Central memory CD8-positive, alpha-beta T cell (primary cell): Measurements from ENCODE around the gene GULP1.

Source experiments
- ATAC-seq: fragments of 150-1000 bp; cut with Tn5 transposase; replicated peaks from 2 replicates; pipeline ENCODE4 v1.10.0; 2022; ENCODE audit warnings: mild to moderate bottlenecking, moderate FRiP score, moderate number of reproducible peaks; ENCODE audit not compliant: poor library complexity, severe bottlenecking; ENCODE audit errors: extremely low read depth
- DNase-seq, 2 donors: peaks; one replicate each; pipeline ENCODE4 v3.0.0; 2021; ENCODE audit warnings: low spot score in 2 of 2
- H3K27ac Mint-ChIP-seq: one replicate; pipeline ENCODE4 v1.8.0; 2022; ENCODE audit warnings: low read depth, mild to moderate bottlenecking, moderate library complexity, mixed read lengths
- H3K27me3 Mint-ChIP-seq: one replicate; pipeline ENCODE4 v1.8.0; 2022; ENCODE audit warnings: mixed read lengths
- H3K36me3 Mint-ChIP-seq: one replicate; pipeline ENCODE4 v1.8.0; 2022; ENCODE audit warnings: mild to moderate bottlenecking, moderate library complexity, mixed read lengths; ENCODE audit not compliant: insufficient read depth
- H3K4me1 Mint-ChIP-seq: one replicate; pipeline ENCODE4 v1.8.0; 2022; ENCODE audit warnings: mixed read lengths
- H3K4me3 Mint-ChIP-seq: one replicate; pipeline ENCODE4 v1.8.0; 2022; ENCODE audit warnings: mild to moderate bottlenecking, moderate library complexity, mixed read lengths
- H3K9me3 Mint-ChIP-seq: one replicate; pipeline ENCODE4 v1.8.0; 2022; ENCODE audit warnings: mixed read lengths

Gene GULP1

DNA sequence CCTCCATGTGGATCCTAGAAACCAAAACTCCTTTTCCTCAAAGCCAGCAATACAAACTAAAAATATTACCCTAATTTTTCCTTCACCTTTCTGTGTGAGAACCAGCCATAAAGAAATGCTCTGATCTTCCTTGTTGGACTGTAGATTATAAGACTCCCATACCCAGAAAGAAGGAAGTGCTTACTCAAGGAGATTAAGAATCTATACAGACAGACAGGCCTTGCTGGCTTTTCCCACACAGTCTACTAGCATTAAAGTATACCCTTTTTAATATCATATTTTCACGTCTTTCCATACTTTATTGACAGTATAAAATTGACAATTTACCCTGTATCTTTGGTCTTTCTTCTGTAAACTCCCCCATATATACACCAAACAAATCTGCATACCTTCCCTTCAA lies 139.0 kb downstream of the GULP1 start:
- ATAC-seq: no peak
- H3K4me3 Mint-ChIP-seq: no peak overlapping the region
- H3K27me3 Mint-ChIP-seq: no peaks in the 10 kb centered on the region
- DNase-seq: no peak
- H3K9me3 Mint-ChIP-seq: peaks cover 6% of the 10 kb centered on the region
- H3K4me1 Mint-ChIP-seq: no peaks in the 10 kb centered on the region
- H3K36me3 Mint-ChIP-seq: no peaks in the 10 kb centered on the region
- H3K27ac Mint-ChIP-seq: no peak overlapping the region

DNA sequence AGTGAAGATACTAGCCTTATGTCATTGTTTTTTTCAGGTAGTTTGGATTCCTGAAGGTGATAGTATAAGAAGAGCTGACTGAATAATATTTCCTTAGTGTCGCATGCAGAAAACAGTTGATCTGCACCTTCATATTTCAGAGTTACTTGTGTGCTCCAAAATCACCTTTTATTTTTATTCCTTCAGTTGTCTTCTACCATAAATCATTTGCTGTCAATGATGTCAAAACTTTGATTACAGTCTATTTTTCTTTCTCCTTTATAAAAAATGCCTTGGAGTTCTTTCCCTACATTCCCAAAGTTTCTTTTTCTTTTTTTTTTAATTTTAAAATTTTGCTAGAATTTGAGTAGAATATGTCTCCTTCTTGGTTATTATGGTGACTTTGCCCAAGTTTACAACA lies 142.3 kb downstream of the GULP1 start:
- no peak for ATAC-seq
- Mint-ChIP-seq H3K36me3 (no peaks in the 10 kb centered on the region), H3K9me3 (peaks cover 8% of the 10 kb centered on the region), H3K27ac (no peak overlapping the region), H3K4me3 (no peak overlapping the region), H3K27me3 (no peaks in the 10 kb centered on the region), H3K4me1 (no peaks in the 10 kb centered on the region)
- DNase-seq: no peak

DNA sequence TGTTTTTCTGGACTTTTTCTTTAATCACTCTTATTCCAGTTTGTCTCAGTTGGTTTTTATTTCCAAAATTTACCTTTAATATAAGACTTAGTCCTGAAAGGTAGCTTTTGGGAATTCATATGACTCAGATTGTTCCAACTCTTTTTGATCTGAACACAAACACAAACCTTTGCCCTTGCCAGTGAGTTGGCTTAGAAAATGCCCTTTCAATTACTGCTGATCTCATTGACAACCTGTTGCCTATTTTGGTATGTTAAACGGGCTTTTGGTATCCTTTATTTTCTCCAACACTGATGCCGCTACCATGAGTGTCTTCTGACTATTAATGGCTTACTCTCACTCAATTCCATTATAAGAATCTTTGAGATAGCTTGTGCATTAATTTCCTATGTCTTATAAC lies 143.4 kb downstream of the GULP1 start:
- Mint-ChIP-seq H3K4me3 (no peak overlapping the region), H3K9me3 (peaks cover 14% of the 10 kb centered on the region), H3K36me3 (no peaks in the 10 kb centered on the region), H3K27me3 (no peaks in the 10 kb centered on the region), H3K4me1 (no peaks in the 10 kb centered on the region), H3K27ac (no peak overlapping the region)
- DNase-seq (no peak), ATAC-seq (no peak)

DNA sequence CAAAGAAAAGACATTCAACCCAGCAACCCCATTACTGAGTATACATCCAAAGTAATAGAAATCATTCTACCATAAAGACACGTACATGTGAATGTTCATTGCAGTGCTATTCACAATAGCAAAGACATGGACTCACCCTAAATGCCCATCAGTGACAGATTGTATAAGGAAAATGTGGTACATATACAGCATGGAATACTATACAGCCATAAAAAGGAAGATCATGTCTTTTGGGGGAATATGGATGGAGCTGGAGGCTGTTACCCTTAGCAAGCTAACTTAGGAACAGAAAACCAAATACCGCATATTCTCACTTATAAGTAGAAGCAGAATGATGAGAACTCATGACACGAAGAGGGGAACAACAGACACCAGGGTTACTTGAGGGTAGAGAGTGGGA lies 145.9 kb downstream of the GULP1 start:
- no peaks in the 10 kb centered on the region for H3K27me3 Mint-ChIP-seq
- ATAC-seq: no peak
- H3K36me3 Mint-ChIP-seq: no peaks in the 10 kb centered on the region

DNA sequence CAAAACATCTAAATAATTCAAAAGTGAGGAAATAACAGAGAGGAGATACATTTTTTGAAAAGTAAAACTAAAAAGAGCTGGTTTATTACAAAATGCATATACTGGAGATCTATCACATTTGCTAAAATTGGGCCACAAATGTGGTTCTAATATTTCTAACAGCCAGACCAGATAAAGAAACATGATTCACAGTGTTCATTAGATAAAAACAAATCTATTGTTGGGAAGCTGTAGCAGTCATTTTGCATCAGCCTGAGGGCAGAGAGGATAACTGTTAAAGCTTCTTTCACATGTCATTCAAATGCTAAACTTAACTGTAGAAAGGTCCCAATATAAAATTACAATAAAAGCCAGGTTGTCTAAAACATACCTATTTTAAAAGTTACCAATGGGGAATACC lies 148.3 kb downstream of the GULP1 start:
- H3K9me3 Mint-ChIP-seq: peaks cover 14% of the 10 kb centered on the region

More for the DNA sequence above, 145.9 kb downstream of the GULP1 start:
- Mint-ChIP-seq H3K4me3 (no peak overlapping the region), H3K4me1 (no peaks in the 10 kb centered on the region), H3K27ac (no peak overlapping the region), H3K9me3 (peaks cover 14% of the 10 kb centered on the region)
- no peak for DNase-seq

DNA sequence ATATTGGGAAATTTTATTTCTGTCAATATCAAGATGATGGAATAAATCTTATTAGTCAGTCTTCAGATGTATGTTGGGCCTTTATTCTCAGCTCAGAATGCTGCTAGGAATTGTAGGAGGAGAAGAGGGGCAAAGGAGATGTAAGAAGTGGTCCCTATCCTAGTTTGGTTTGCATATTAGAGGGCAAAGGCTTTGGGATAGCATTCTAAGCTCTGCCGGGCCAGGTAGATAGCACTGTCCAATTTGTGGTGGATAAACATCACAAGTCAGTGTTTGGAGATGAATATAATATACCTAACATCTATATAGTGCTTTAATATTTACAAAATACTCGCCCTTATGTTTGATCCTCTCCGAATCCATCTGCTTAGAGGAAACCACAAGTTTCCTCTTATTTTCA lies 149.2 kb downstream of the GULP1 start:
- H3K4me1 Mint-ChIP-seq: no peaks in the 10 kb centered on the region
- H3K4me3 Mint-ChIP-seq: no peak overlapping the region
- no peaks in the 10 kb centered on the region for H3K27me3 Mint-ChIP-seq
- H3K9me3 Mint-ChIP-seq: peaks cover 14% of the 10 kb centered on the region
- DNase-seq (no peak), ATAC-seq (no peak)
- no peaks in the 10 kb centered on the region for H3K36me3 Mint-ChIP-seq
- no peak overlapping the region for H3K27ac Mint-ChIP-seq

More for the DNA sequence above, 148.3 kb downstream of the GULP1 start:
- no peaks in the 10 kb centered on the region for H3K4me1 Mint-ChIP-seq
- H3K36me3 Mint-ChIP-seq: no peaks in the 10 kb centered on the region
- ATAC-seq: no peak
- H3K4me3 Mint-ChIP-seq: no peak overlapping the region
- no peak for DNase-seq
- H3K27ac Mint-ChIP-seq: no peak overlapping the region
- H3K27me3 Mint-ChIP-seq: no peaks in the 10 kb centered on the region

DNA sequence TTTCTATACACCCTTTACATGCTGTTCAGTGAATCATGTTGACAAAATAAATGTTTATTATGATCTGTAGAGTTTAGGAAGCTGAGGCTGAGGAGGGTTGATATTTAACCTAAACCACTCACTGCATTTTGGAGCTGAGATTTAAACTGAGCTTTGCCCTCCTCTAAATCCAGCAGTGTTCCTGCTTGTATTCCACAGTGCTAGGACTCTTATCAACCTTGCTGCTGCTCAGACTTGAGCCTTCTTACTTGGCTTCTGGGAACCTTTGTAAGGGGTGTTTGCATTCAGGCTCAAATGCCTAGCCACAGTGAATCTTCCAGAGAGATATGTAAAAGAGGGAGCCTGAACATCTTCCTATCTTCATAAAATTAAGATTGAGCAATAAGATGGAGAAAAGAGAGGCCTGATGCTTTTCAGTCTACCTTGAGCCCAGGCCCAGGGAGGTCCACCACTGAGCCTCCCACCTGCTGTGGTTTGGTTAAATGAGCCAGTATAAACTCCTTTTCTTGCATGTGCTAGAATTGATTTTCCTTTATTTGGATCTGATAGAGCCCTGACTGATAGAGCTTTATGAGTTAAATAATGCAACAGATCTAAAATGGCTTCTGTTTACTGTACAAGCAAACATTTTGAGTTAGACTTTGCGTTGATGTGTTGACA lies 149.7 kb downstream of the GULP1 start:
- DNase-seq (no peak), ATAC-seq (no peak)
- Mint-ChIP-seq H3K36me3 (no peaks in the 10 kb centered on the region), H3K27me3 (no peaks in the 10 kb centered on the region), H3K9me3 (peaks cover 14% of the 10 kb centered on the region), H3K4me3 (no peak overlapping the region), H3K27ac (no peak overlapping the region), H3K4me1 (no peaks in the 10 kb centered on the region)

DNA sequence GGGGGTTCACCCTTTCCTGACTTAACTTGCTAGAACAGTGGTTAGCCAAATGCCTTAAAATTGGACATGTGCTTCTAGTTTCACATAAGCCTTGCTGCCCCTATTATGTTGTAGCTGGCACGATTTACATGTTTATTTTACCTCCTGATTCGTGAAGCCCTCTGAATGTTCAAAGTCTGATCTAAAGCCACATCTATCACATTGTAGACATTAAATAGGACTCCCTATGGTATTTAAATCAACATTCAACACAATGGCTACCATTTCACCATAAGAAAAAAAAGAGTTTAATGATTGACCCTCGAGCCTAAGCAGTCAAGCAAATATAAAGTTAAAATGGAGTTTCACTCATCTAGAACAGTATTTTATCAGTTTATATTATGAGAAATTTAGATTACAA lies 151.5 kb downstream of the GULP1 start:
- H3K27me3 Mint-ChIP-seq: no peaks in the 10 kb centered on the region
- DNase-seq: no peak
- ATAC-seq: no peak
- no peaks in the 10 kb centered on the region for H3K4me1 Mint-ChIP-seq
- H3K4me3 Mint-ChIP-seq: no peak overlapping the region
- no peaks in the 10 kb centered on the region for H3K36me3 Mint-ChIP-seq
- peaks cover 6% of the 10 kb centered on the region for H3K9me3 Mint-ChIP-seq
- no peak overlapping the region for H3K27ac Mint-ChIP-seq

DNA sequence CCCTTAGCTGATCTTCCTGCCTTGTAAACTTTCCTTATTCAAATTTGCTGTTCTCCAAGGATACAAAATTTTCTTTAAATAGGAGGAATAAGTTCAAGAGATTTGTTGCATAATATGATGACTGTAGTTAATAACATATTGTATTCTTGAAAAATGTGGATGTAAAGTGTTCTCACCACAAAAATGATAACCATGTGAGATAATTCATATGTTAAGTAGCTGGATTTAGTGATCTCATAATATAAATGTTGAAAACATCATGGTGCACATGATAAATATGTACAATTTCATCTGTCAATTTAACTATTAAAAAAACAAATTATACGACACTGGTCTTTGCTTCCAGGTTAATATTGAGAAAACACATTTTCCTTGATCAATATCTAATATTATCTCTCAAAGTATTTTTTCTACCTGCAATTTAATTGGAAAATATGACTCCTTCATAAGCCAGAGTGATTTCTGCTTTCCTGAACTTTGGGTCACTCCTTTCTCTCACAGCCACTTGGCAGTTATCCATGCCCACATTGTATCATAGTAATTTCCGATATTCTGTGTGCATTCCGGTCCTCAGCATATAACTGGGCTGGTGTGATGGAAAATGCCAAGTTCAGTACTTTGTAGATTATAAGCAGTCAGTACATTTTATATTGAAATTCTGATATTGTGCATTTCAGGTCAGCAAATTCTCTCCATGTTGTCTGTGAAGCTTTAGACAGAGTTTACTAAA lies 152.6 kb downstream of the GULP1 start:
- Mint-ChIP-seq H3K36me3 (no peaks in the 10 kb centered on the region), H3K4me1 (no peaks in the 10 kb centered on the region), H3K4me3 (no peak overlapping the region), H3K27ac (no peak overlapping the region), H3K9me3 (peaks cover 9% of the 10 kb centered on the region), H3K27me3 (no peaks in the 10 kb centered on the region)
- ATAC-seq (no peak), DNase-seq (no peak)

DNA sequence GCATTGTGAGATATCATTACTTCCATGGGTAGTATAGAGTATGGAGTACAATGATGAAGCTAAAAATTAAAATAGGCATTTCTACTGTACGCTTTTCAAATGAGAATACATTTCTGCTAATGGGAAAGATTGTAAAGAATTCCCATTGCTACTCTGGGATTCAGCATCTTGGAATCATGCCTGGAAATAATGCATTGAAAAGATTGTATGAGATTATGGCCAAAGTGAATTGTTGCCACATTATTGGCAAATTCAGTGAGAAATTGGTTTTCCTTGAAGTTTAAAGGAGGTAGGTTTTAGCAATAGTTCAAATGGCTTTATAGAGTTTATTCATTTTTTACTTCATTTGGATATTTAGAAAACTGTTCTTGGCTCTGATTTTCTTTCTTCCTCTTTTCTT lies 157.9 kb downstream of the GULP1 start:
- no peaks in the 10 kb centered on the region for H3K27me3 Mint-ChIP-seq
- DNase-seq (no peak), ATAC-seq (no peak)
- no peaks in the 10 kb centered on the region for H3K4me1 Mint-ChIP-seq
- peaks cover 6% of the 10 kb centered on the region for H3K9me3 Mint-ChIP-seq
- no peak overlapping the region for H3K4me3 Mint-ChIP-seq
- H3K36me3 Mint-ChIP-seq: no peaks in the 10 kb centered on the region
- no peak overlapping the region for H3K27ac Mint-ChIP-seq

DNA sequence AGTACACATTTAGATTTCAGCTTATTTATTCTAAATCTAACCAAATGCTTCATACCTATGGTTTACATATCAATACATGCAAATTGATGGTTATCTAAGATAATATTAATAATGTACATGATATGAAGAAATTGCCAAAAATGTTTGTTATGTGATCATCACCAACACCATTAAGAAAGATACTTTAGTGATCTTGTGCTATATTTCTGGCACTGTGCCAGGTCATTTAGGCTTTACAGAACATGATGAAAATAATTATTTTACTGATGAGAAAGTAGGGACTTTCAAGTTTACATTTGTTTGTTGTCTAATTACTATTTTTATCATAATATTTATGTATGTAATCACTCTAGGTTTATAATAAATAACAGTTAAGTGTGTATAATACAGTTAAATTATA lies 158.3 kb downstream of the GULP1 start:
- Mint-ChIP-seq H3K9me3 (peaks cover 6% of the 10 kb centered on the region), H3K27ac (no peak overlapping the region), H3K4me3 (no peak overlapping the region), H3K27me3 (no peaks in the 10 kb centered on the region), H3K36me3 (no peaks in the 10 kb centered on the region), H3K4me1 (no peaks in the 10 kb centered on the region)
- no peak for DNase-seq
- no peak for ATAC-seq

DNA sequence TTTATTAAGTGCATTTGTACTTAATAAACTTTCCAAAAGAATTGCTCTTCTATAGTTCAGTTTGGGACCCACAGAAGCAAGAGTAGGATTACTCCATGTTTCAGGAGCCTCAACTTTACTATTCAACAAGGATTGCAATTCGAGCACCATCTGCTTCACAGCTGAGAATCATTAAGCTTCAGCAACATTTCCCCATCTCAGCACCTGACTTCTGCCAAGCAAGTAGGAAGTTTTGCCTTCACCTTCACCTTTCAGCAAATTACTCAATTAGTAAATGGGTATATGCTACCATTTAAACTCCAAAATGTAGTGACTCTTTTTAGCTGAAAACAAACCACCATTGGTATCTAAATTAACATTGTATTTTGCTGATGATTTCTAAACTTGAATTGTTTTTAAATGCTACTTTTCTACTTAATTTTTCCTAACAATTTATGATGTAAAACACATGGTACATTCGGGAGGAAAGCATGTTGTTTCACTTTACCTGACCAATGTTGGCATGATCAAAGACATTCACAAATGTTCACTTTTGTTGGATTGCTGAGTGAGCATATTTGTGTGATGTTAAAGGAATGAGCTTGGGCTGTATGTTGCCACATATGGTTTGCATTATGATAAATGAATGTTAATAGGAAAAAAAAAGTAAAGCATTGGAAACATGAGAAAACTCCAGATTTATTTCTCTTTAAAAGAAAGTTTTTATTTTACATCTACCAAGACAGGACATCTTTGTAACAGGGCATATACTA lies 159.2 kb downstream of the GULP1 start:
- Mint-ChIP-seq H3K4me1 (no peaks in the 10 kb centered on the region), H3K27ac (no peak overlapping the region), H3K36me3 (no peaks in the 10 kb centered on the region), H3K4me3 (no peak overlapping the region), H3K27me3 (no peaks in the 10 kb centered on the region), H3K9me3 (peaks cover 6% of the 10 kb centered on the region)
- DNase-seq (no peak), ATAC-seq (no peak)

DNA sequence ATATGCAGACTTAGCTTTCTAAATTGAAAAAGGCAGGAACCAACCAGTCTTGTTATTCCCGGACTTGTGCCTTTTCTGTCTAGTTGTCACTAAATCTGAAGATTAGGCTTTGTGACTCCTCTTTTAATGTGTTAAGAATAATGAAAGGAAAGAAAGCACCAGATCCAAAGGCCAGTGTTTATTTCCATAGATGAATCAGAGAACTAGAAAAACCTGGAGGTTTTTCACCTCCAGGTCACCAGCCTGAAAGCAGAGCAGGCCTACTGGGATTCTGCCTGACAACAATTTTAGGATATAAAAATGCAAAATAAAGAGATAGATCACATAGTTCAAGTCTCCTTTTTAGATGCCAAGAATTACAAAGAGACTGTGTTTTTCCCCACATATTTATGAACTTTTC lies 160.4 kb downstream of the GULP1 start:
- DNase-seq (no peak), ATAC-seq (no peak)
- Mint-ChIP-seq H3K27ac (no peak overlapping the region), H3K36me3 (no peaks in the 10 kb centered on the region), H3K4me1 (no peaks in the 10 kb centered on the region), H3K4me3 (no peak overlapping the region), H3K9me3 (peaks cover 6% of the 10 kb centered on the region), H3K27me3 (no peaks in the 10 kb centered on the region)
